Measurements from ENCODE around the gene PAM16. TPM values are rescaled to one million over a fixed set of nuclear protein-coding genes. Genes with fewer than 3 reads are reported as not detected.

The PAM16 gene
- total RNA-seq, 1 experiment from 2014 or later = 117 TPM

GRCh38 chr16:4323071-4323844 lies 27.9 kb downstream of the PAM16 start:
- Mint-ChIP-seq H3K9me3 (ENCODE audit: unreplicated experiment) (no peaks in the 10 kb centered on the region), H3K4me1 (ENCODE audit: insufficient read depth, unreplicated experiment) (peaks cover 5% of the 10 kb centered on the region), H3K4me3 (ENCODE audit: unreplicated experiment) (no peak overlapping the region), H3K27ac (ENCODE audit: low read depth, unreplicated experiment) (no peak overlapping the region), H3K36me3 (ENCODE audit: insufficient read depth, unreplicated experiment) (no peaks in the 10 kb centered on the region), H3K27me3 (ENCODE audit: insufficient read depth, unreplicated experiment) (no peaks in the 10 kb centered on the region)
- BruUV-seq (replicated peaks) = no TSS peak
- no peak for TF ChIP-seq CTCF (IDR thresholded peaks at IDR 0.05; ENCODE audit: unreplicated experiment)
- no peak for DNase-seq (ENCODE audit: unreplicated experiment)
- CTCF ChIA-PET = interaction anchor here (0.6 to 1.2 kb wide), 6 partner anchors 16 to 69 kb away, joined by 3 read pairs; no protein-coding TSS in a partner anchor
- intact Hi-C loops (cut with micrococcal nuclease) = no loop called here
- POLR2A ChIA-PET = interaction anchor here (0.8 kb wide), 1 partner anchor 126 kb away, joined by 4 read pairs; no protein-coding TSS in a partner anchor

GRCh38 chr16:4322121-4323052 lies 28.7 kb downstream of the PAM16 start:
- H3K9me3 Mint-ChIP-seq (ENCODE audit: unreplicated experiment) = no peaks in the 10 kb centered on the region
- intact Hi-C loops (cut with micrococcal nuclease) = no loop called here
- BruUV-seq (replicated peaks) = no TSS peak
- no peaks in the 10 kb centered on the region for H3K36me3 Mint-ChIP-seq (ENCODE audit: insufficient read depth, unreplicated experiment)
- no peak overlapping the region for H3K27ac Mint-ChIP-seq (ENCODE audit: low read depth, unreplicated experiment)
- no peak overlapping the region for H3K4me3 Mint-ChIP-seq (ENCODE audit: unreplicated experiment)
- peaks cover 5% of the 10 kb centered on the region for H3K4me1 Mint-ChIP-seq (ENCODE audit: insufficient read depth, unreplicated experiment)
- CTCF ChIA-PET = interaction anchor here (0.7 to 1.2 kb wide), 3 partner anchors 17 to 33 kb away, joined by 3 read pairs; no protein-coding TSS in a partner anchor
- no peak for TF ChIP-seq CTCF (IDR thresholded peaks at IDR 0.05; ENCODE audit: unreplicated experiment)
- POLR2A ChIA-PET = no interaction called here
- no peaks in the 10 kb centered on the region for H3K27me3 Mint-ChIP-seq (ENCODE audit: insufficient read depth, unreplicated experiment)
- no peak for DNase-seq (ENCODE audit: unreplicated experiment)

- ChIA-PET POLR2A (no interaction called here), CTCF (interaction anchor here (0.6 to 1.2 kb wide), 4 partner anchors 28 to 353 kb away, joined by 3 to 4 read pairs (median 3); no protein-coding TSS in a partner anchor)
- H3K27ac Mint-ChIP-seq (ENCODE audit: low read depth, unreplicated experiment) = no peak overlapping the region
- BruUV-seq (replicated peaks) = no TSS peak
- H3K9me3 Mint-ChIP-seq (ENCODE audit: unreplicated experiment) = no peaks in the 10 kb centered on the region
- TF ChIP-seq CTCF (IDR thresholded peaks at IDR 0.05; ENCODE audit: unreplicated experiment) = no peak
- intact Hi-C loops (cut with micrococcal nuclease) = no loop called here
- peaks cover 5% of the 10 kb centered on the region for H3K4me1 Mint-ChIP-seq (ENCODE audit: insufficient read depth, unreplicated experiment)
- H3K36me3 Mint-ChIP-seq (ENCODE audit: insufficient read depth, unreplicated experiment) = peaks cover 7% of the 10 kb centered on the region
- H3K4me3 Mint-ChIP-seq (ENCODE audit: unreplicated experiment) = no peak overlapping the region
- no peaks in the 10 kb centered on the region for H3K27me3 Mint-ChIP-seq (ENCODE audit: insufficient read depth, unreplicated experiment)
- no peak for DNase-seq (ENCODE audit: unreplicated experiment)
Observed at GRCh38 chr16:4321286-4322120, 29.6 kb downstream of the PAM16 start.
